22Rv1 (cell line): ENCODE results near the gene DNAH2.
A peak's percentile ranks its signal among the peaks of the same experiment; 100 is the strongest.

Source experiments
- H3K27ac ChIP-seq: fragments of 450-650 bp; 2 replicates; pipeline ENCODE4 v1.5.1; 2017
- CTCF ChIP-seq: fragments of 450-650 bp; IDR thresholded peaks from 2 replicates; pipeline ENCODE4 v1.5.1; 2017; ENCODE audit warnings: mild to moderate bottlenecking
- ZFX ChIP-seq: fragments of 450-650 bp; IDR thresholded peaks from 2 replicates; pipeline ENCODE4 v1.6.1; 2017; ENCODE audit warnings: antibody characterized with exemption, borderline replicate concordance

DNAH2 gene

GRCh38 chr17:7824021-7824924 lies 106.7 kb downstream of the DNAH2 start:
- no peak for TF ChIP-seq ZFX
- TF ChIP-seq CTCF: no peak

GRCh38 chr17:7825206-7825990 lies 107.9 kb downstream of the DNAH2 start:
- no peak overlapping the region for H3K27ac ChIP-seq
- TF ChIP-seq CTCF (peak; percentile 24; the same call in 1 of the 2 replicates), ZFX (no peak)

More at GRCh38 chr17:7824021-7824924, 106.7 kb downstream of the DNAH2 start:
- H3K27ac ChIP-seq: no peak overlapping the region

GRCh38 chr17:7830616-7831015 lies 113.1 kb downstream of the DNAH2 start:
- H3K27ac ChIP-seq: no peak overlapping the region
- TF ChIP-seq ZFX: no peak
- TF ChIP-seq CTCF: no peak

- TF ChIP-seq CTCF (no peak), ZFX (no peak)
- H3K27ac ChIP-seq: no peak overlapping the region
Measured at GRCh38 chr17:7831233-7831632, 113.7 kb downstream of the DNAH2 start.

- TF ChIP-seq CTCF (no peak), ZFX (no peak)
Measured at GRCh38 chr17:7832431-7832830, 114.9 kb downstream of the DNAH2 start.

GRCh38 chr17:7833011-7833794 lies 115.7 kb downstream of the DNAH2 start:
- no peak for TF ChIP-seq CTCF
- no peak for TF ChIP-seq ZFX
- H3K27ac ChIP-seq: peak overlapping the region; percentile 99

More at GRCh38 chr17:7832431-7832830, 114.9 kb downstream of the DNAH2 start:
- H3K27ac ChIP-seq: peak overlapping the region; percentile 99; the same call in 1 of the 2 replicates
